Small intestine (tissue), 7 donors: ENCODE results near the gene PPIF. TPM values are rescaled to one million over a fixed set of nuclear protein-coding genes. Genes with fewer than 3 reads are reported as not detected.
"Not testable (repeated sequence)": the region's sequence is repeated elsewhere in the genome, so short reads cannot be mapped to it uniquely, and the experiment has no call there.

Experiments
- DNase-seq, 2 donors: peaks; one replicate each; pipeline versions ENCODE4 v3.0.0 to v3.0.0-alpha.2; 2013
- FAIRE-seq: peaks from 2 replicates; lab custom pipeline; 2012; peaks lifted over from hg19 to GRCh38; lab: Jason Lieb, UNC
- H3K27ac ChIP-seq, 3 donors: one replicate each; pipeline ENCODE4 v1.5.1; 2013; ENCODE audit warnings: low read length in 2 of 3, mild to moderate bottlenecking in 2 of 3, control low read depth in 1 of 3, inconsistent platforms in 1 of 3, low read depth in 1 of 3, moderate library complexity in 1 of 3
- H3K27me3 ChIP-seq, 3 donors: one replicate each; pipeline ENCODE4 v1.6.1; 2013; ENCODE audit warnings: low read length in 3 of 3, inconsistent platforms in 1 of 3; ENCODE audit not compliant: control insufficient read depth in 3 of 3, insufficient read depth in 3 of 3
- H3K36me3 ChIP-seq, 3 donors: one replicate each; pipeline ENCODE4 v1.6.1; 2013; ENCODE audit warnings: low read length in 3 of 3, inconsistent platforms in 1 of 3, low read depth in 1 of 3, mild to moderate bottlenecking in 1 of 3, moderate library complexity in 1 of 3; ENCODE audit not compliant: control insufficient read depth in 3 of 3, insufficient read depth in 2 of 3
- H3K4me1 ChIP-seq, 3 donors: one replicate each; pipeline ENCODE4 v1.6.1; 2013; ENCODE audit warnings: low read length in 2 of 3, inconsistent platforms in 1 of 3, low read depth in 1 of 3, mild to moderate bottlenecking in 1 of 3, moderate library complexity in 1 of 3; ENCODE audit not compliant: control insufficient read depth in 3 of 3, insufficient read depth in 2 of 3
- H3K4me3 ChIP-seq, 3 donors: one replicate each; pipeline ENCODE4 v1.5.1; 2013; ENCODE audit warnings: low read length in 3 of 3, control low read depth in 1 of 3, inconsistent platforms in 1 of 3, low read depth in 1 of 3, mild to moderate bottlenecking in 1 of 3, moderate library complexity in 1 of 3
- H3K9me3 ChIP-seq, 2 donors: one replicate each; pipeline ENCODE4 v1.6.1; 2013; ENCODE audit warnings: low read depth in 1 of 2, low read length in 1 of 2; ENCODE audit not compliant: control insufficient read depth in 2 of 2, insufficient read depth in 1 of 2
- WGBS, 3 donors: extraction: QIAGEN DNeasy Blood & Tissue Kit; methylation state at CpG; one replicate each; pipeline ENCODE4 v1.1.7; 2013; 5-methylcytosine and 5-hydroxymethylcytosine counted together
- polyA plus RNA-seq, 4 donors: library from polyadenylated mRNA; stranded (reverse) in 3 of 4; unstranded in 1 of 4; fragments of 200-250 nt in 3 of 4; fragments of 120-200 nt in 1 of 4; gene quantifications; one replicate each; pipeline versions ENCODE4 v1.2.1 to v1.2.3, GENCODE V29; 2013
- donor health status: healthy with polysubstance abuse.
- donor health status: control.
- donor health status: control.
- donor health status: Bipolar disorder and iron deficiency.
- donor health status: healthy.

PPIF gene
- polyA plus RNA-seq, 4 donors, result 35.3 to 75.5 (median 57.1) TPM

GRCh38 chr10:79332610-79333315 lies 14.5 kb upstream of the PPIF start:
- H3K9me3 ChIP-seq, H3K4me3 ChIP-seq, H3K4me1 ChIP-seq, FAIRE-seq, H3K36me3 ChIP-seq, H3K27ac ChIP-seq, DNase-seq, H3K27me3 ChIP-seq: not testable (repeated sequence)
- 90 to 97% (median 90%) methylated on average over 2 to 4 of the region's 10 CpGs for WGBS, 3 donors

- FAIRE-seq, result no peak
- DNase-seq, result no peak
Measured at GRCh38 chr10:79333513-79333912, 13.8 kb upstream of the PPIF start.

GRCh38 chr10:79334573-79334972 lies 12.7 kb upstream of the PPIF start:
- 93 to 94% (median 93%) methylated on average over 2 of the region's 2 CpGs for WGBS, 3 donors
- Histone ChIP-seq H3K36me3 (no peaks in the 10 kb centered on the region), H3K4me3 (no peak overlapping the region), H3K9me3 (peaks cover 0 to 7% of the 10 kb centered on the region in 2 donors), H3K4me1 (no peaks in the 10 kb centered on the region), H3K27me3 (no peaks in the 10 kb centered on the region), H3K27ac (no peak overlapping the region)
- FAIRE-seq, result no peak
- no peak for DNase-seq

More at GRCh38 chr10:79333513-79333912, 13.8 kb upstream of the PPIF start:
- Histone ChIP-seq H3K4me3 (no peak overlapping the region), H3K4me1 (peaks cover 0 to under 1% (median 0%) of the 10 kb centered on the region in 3 donors), H3K36me3 (no peaks in the 10 kb centered on the region), H3K9me3 (peaks cover 0 to 7% of the 10 kb centered on the region in 2 donors), H3K27me3 (no peaks in the 10 kb centered on the region), H3K27ac (no peak overlapping the region)
- 86 to 96% (median 92%) methylated on average over 2 of the region's 2 CpGs for WGBS, 3 donors

- 89 to 98% (median 91%) methylated on average over 2 of the region's 2 CpGs for WGBS, 3 donors
- FAIRE-seq (no peak), DNase-seq (no peak)
- Histone ChIP-seq H3K27me3 (no peaks in the 10 kb centered on the region), H3K27ac (no peak overlapping the region), H3K4me3 (no peak overlapping the region), H3K4me1 (no peaks in the 10 kb centered on the region), H3K9me3 (peaks cover 0 to 7% of the 10 kb centered on the region in 2 donors), H3K36me3 (no peaks in the 10 kb centered on the region)
Measured at GRCh38 chr10:79335094-79335469, 12.2 kb upstream of the PPIF start.

GRCh38 chr10:79335470-79336235 lies 11.6 kb upstream of the PPIF start:
- Histone ChIP-seq H3K4me3 (no peak overlapping the region), H3K4me1 (no peaks in the 10 kb centered on the region), H3K27ac (no peak overlapping the region), H3K36me3 (no peaks in the 10 kb centered on the region), H3K27me3 (no peaks in the 10 kb centered on the region), H3K9me3 (peaks cover 0 to 7% of the 10 kb centered on the region in 2 donors)
- no peak for FAIRE-seq
- 81 to 88% (median 86%) methylated on average over 13 of the region's 13 CpGs for WGBS, 3 donors
- DNase-seq, result no peak

GRCh38 chr10:79336276-79336675 lies 11.0 kb upstream of the PPIF start:
- DNase-seq (no peak), FAIRE-seq (no peak)
- no peaks in the 10 kb centered on the region for H3K27me3 ChIP-seq
- H3K9me3 ChIP-seq, result peaks cover 0 to 7% of the 10 kb centered on the region in 2 donors
- H3K36me3 ChIP-seq, result no peaks in the 10 kb centered on the region
- no peaks in the 10 kb centered on the region for H3K4me1 ChIP-seq
- no peak overlapping the region for H3K27ac ChIP-seq
- 96 to 98% (median 98%) methylated on average over 3 of the region's 3 CpGs for WGBS, 3 donors
- H3K4me3 ChIP-seq, result no peak overlapping the region

GRCh38 chr10:79336739-79337138 lies 10.5 kb upstream of the PPIF start:
- no peak overlapping the region for H3K27ac ChIP-seq
- H3K4me3 ChIP-seq, result no peak overlapping the region
- H3K9me3 ChIP-seq, result peaks cover 0 to 5% of the 10 kb centered on the region in 2 donors
- H3K36me3 ChIP-seq, result no peaks in the 10 kb centered on the region
- no peak for FAIRE-seq
- no peaks in the 10 kb centered on the region for H3K27me3 ChIP-seq
- WGBS, 3 donors, result 77 to 81% (median 81%) methylated on average over 7 of the region's 7 CpGs
- no peaks in the 10 kb centered on the region for H3K4me1 ChIP-seq
- DNase-seq, result no peak

- not testable (repeated sequence) for H3K4me3 ChIP-seq, H3K36me3 ChIP-seq, H3K9me3 ChIP-seq, H3K27ac ChIP-seq, FAIRE-seq, H3K4me1 ChIP-seq, H3K27me3 ChIP-seq, DNase-seq
- 94 to 98% (median 98%) methylated on average over 6 to 7 of the region's 11 CpGs for WGBS, 3 donors
Measured at GRCh38 chr10:79337783-79338469, 9.3 kb upstream of the PPIF start.
